IMR-90 (cell line): ENCODE results near the gene SMAD2.

Experiments used
- CTCF ChIP-seq: conservative IDR thresholded peaks from 2 replicates; pipeline ENCODE4 v1.5.1; 2012; ENCODE audit warnings: mild to moderate bottlenecking, low read depth, low read length, improper control_type of control experiment
- POLR2A ChIP-seq: IDR thresholded peaks from 2 replicates; pipeline ENCODE4 v1.6.1; 2012; ENCODE audit warnings: mild to moderate bottlenecking, low read depth, low read length
- RAD21 ChIP-seq: IDR thresholded peaks from 2 replicates; pipeline ENCODE4 v1.6.1; 2012; ENCODE audit warnings: low read length, improper control_type of control experiment

DNA sequence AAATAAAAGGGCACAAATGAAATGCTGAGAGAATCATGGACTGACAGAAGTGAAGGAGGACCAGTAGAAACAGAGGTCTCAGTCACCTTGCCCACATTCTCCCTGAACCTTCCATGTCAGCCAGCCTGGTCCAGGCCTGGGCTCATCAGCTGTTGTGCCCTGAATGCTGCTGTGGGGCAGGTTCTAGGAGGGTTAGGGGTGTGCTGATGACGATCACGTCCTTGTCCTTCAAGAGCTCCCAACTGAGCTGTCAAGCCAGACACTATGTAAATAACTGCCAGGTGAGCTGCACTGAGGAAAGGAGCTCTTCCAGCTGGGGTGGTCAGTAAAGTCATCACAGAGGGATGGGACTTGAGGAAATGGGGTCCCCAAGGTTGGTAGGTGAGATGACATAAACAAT lies 156.5 kb downstream of the SMAD2 start:
- TF ChIP-seq CTCF (no peak), POLR2A (no peak), RAD21 (no peak)
